Measurements from ENCODE around the gene TRABD2A. TPM values are rescaled to one million over a fixed set of nuclear protein-coding genes. Genes with fewer than 3 reads are reported as not detected.
A peak's percentile ranks its signal among the peaks of the same experiment; 100 is the strongest.

The TRABD2A gene
- total RNA-seq, 1 experiment from 2014 or later = 4.6 TPM

DNA sequence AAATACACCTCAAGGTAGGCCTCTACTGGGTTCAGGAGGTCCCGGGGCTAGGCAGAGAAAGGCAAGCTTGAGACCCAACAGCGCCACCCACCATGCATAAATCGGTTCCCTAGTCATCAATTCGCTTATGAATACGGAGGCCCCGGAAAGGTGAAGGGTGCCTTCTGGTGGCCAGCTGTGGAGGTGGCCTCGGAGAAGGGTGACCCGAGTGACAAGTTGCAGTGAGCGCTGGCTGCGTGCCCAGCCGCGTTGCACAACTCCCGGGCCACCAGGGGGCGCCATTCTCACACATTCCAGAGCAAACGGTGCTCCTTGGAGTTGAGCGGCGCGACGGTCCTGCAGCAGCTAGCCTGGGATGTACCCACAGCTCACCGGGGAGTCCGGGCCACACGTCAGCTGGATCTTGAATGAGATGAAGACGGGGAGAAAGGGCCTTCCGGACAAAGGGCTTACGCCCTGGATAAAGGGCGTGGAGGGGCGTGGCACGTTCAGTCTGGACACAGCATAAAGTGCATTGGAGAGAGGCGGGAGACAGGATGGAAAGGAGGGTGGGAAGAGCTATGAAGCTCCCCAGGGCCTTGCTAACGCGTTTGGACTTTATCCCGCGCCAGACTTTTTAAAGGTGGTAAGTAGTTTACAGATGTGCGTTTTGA is 45.0 kb upstream of the TRABD2A start:
- TSS peak; percentile 62 for BruUV-seq (replicated peaks)
- ChIA-PET POLR2A (interaction anchor here (0.5 to 9.0 kb wide), 17 partner anchors 9 to 402 kb away, joined by 3 to 163 read pairs (median 3); partner anchors contain the start of genes KCMF1, TGOLN2, TMSB10 and TRABD2A), CTCF (interaction anchor here (0.7 to 2.2 kb wide), 45 partner anchors 9 to 611 kb away, joined by 3 to 39 read pairs (median 5); partner anchors contain the start of genes SUCLG1 and TMSB10), RAD21 (ENCODE audit: low non-redundant PET in 1 of 2, low total read pairs in 2 of 2, uncharacterized antibody in 2 of 2, unreplicated experiment in 2 of 2) (interaction anchor here (0.6 to 1.7 kb wide), 11 partner anchors 17 to 296 kb away, joined by 3 to 6 read pairs (median 3); no protein-coding TSS in a partner anchor)
- ATAC-seq = peak; percentile 86
- Histone ChIP-seq H3K4me3 (replicated peaks in 1 of 2; ENCODE audit: low read depth in 1 of 2, low read length in 2 of 2) (peak overlapping the region; percentile 54 to 74), H3K27ac (ENCODE audit: low read depth, low read length) (peak overlapping the region; percentile 73), H4K20me1 (ENCODE audit: insufficient read depth) (no peaks in the 10 kb centered on the region), H3K79me2 (ENCODE audit: insufficient read depth, low read length) (no peaks in the 10 kb centered on the region), H3K4me1 (ENCODE audit: control insufficient read depth in 1 of 2, insufficient read depth in 2 of 2, low read length in 2 of 2) (peaks cover 11 to 43% of the 10 kb centered on the region in 2 experiments), H2AFZ (ENCODE audit: low read depth, low read length, poor library complexity, severe bottlenecking) (peak overlapping the region; percentile 13), H3K27me3 (ENCODE audit: insufficient read depth, low read length) (no peaks in the 10 kb centered on the region), H3K9me3 (ENCODE audit: control insufficient read depth in 1 of 2, insufficient read depth in 1 of 2, low read depth in 1 of 2, low read length in 2 of 2) (no peaks in the 10 kb centered on the region), H3K9me2 (ENCODE audit: insufficient read depth) (no peaks in the 10 kb centered on the region), H3K36me3 (ENCODE audit: control insufficient read depth in 1 of 2, insufficient read depth in 2 of 2, low read length in 2 of 2) (no peaks in the 10 kb centered on the region), H3K4me2 (ENCODE audit: low read length) (peak overlapping the region; percentile 100), H3K9ac (ENCODE audit: low read length) (peak overlapping the region; percentile 88)
- DNase-seq (ENCODE audit: low read depth, low spot score) = peak; percentile 98
- intact Hi-C loops (cut with micrococcal nuclease) = loop anchor here (1.0 to 5.0 kb wide), 5 partner anchors 44 to 431 kb away; no protein-coding TSS in a partner anchor
- TF ChIP-seq, protein P1, sequence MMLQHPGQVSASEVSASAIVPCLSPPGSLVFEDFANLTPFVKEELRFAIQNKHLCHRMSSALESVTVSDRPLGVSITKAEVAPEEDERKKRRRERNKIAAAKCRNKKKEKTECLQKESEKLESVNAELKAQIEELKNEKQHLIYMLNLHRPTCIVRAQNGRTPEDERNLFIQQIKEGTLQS (IDR thresholded peaks at IDR 0.05) = no peak
- TF ChIP-seq ELF1 (IDR thresholded peaks at IDR 0.05; ENCODE audit: borderline replicate concordance, low read depth) = no peak
- peak; percentile 73 for TF ChIP-seq YY1 (IDR thresholded peaks at IDR 0.05; ENCODE audit: extremely low read depth, insufficient replicate concordance, low read depth, low read length)
- TF ChIP-seq, protein P2, sequence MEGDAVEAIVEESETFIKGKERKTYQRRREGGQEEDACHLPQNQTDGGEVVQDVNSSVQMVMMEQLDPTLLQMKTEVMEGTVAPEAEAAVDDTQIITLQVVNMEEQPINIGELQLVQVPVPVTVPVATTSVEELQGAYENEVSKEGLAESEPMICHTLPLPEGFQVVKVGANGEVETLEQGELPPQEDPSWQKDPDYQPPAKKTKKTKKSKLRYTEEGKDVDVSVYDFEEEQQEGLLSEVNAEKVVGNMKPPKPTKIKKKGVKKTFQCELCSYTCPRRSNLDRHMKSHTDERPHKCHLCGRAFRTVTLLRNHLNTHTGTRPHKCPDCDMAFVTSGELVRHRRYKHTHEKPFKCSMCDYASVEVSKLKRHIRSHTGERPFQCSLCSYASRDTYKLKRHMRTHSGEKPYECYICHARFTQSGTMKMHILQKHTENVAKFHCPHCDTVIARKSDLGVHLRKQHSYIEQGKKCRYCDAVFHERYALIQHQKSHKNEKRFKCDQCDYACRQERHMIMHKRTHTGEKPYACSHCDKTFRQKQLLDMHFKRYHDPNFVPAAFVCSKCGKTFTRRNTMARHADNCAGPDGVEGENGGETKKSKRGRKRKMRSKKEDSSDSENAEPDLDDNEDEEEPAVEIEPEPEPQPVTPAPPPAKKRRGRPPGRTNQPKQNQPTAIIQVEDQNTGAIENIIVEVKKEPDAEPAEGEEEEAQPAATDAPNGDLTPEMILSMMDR (IDR thresholded peaks at IDR 0.05 in 2 of 3, conservative IDR thresholded peaks at IDR 0.05 in 1 of 3; ENCODE audit: borderline replicate concordance in 1 of 3, insufficient read depth in 1 of 3, low read depth in 2 of 3, low read length in 2 of 3) = peak in 2 of 3 experiments; percentile 98 to 100; a peak in 4 of 6 replicates
- no peak for TF ChIP-seq CEBPB (IDR thresholded peaks at IDR 0.05; ENCODE audit: low read depth)
- TF ChIP-seq EGR1 (IDR thresholded peaks at IDR 0.05; ENCODE audit: low read depth) = no peak
- TF ChIP-seq, protein P3, sequence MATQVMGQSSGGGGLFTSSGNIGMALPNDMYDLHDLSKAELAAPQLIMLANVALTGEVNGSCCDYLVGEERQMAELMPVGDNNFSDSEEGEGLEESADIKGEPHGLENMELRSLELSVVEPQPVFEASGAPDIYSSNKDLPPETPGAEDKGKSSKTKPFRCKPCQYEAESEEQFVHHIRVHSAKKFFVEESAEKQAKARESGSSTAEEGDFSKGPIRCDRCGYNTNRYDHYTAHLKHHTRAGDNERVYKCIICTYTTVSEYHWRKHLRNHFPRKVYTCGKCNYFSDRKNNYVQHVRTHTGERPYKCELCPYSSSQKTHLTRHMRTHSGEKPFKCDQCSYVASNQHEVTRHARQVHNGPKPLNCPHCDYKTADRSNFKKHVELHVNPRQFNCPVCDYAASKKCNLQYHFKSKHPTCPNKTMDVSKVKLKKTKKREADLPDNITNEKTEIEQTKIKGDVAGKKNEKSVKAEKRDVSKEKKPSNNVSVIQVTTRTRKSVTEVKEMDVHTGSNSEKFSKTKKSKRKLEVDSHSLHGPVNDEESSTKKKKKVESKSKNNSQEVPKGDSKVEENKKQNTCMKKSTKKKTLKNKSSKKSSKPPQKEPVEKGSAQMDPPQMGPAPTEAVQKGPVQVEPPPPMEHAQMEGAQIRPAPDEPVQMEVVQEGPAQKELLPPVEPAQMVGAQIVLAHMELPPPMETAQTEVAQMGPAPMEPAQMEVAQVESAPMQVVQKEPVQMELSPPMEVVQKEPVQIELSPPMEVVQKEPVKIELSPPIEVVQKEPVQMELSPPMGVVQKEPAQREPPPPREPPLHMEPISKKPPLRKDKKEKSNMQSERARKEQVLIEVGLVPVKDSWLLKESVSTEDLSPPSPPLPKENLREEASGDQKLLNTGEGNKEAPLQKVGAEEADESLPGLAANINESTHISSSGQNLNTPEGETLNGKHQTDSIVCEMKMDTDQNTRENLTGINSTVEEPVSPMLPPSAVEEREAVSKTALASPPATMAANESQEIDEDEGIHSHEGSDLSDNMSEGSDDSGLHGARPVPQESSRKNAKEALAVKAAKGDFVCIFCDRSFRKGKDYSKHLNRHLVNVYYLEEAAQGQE (IDR thresholded peaks at IDR 0.05; ENCODE audit: low read depth) = no peak
- no peak for TF ChIP-seq ZNF274 (IDR thresholded peaks at IDR 0.05; ENCODE audit: low read depth, low read length)
- TF ChIP-seq SP1 (IDR thresholded peaks at IDR 0.05; ENCODE audit: low read depth) = no peak
- TF ChIP-seq JUND (IDR thresholded peaks at IDR 0.05) = no peak
- no peak for TF ChIP-seq EZH2 (IDR thresholded peaks at IDR 0.05)
- TF ChIP-seq, protein P4, sequence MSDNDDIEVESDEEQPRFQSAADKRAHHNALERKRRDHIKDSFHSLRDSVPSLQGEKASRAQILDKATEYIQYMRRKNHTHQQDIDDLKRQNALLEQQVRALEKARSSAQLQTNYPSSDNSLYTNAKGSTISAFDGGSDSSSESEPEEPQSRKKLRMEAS (IDR thresholded peaks at IDR 0.05) = no peak
- TF ChIP-seq CBX3 (IDR thresholded peaks at IDR 0.05; ENCODE audit: low read depth) = no peak
- peak; percentile 23 for TF ChIP-seq POLR2A (IDR thresholded peaks at IDR 0.05; ENCODE audit: borderline replicate concordance, extremely low read depth, insufficient read depth, insufficient read length)
- no peak for TF ChIP-seq RAD21 (IDR thresholded peaks at IDR 0.05; ENCODE audit: low read depth)
- TF ChIP-seq SIN3A (IDR thresholded peaks at IDR 0.05; ENCODE audit: low read depth) = no peak
- TF ChIP-seq POLR2AphosphoS5 (IDR thresholded peaks at IDR 0.05; ENCODE audit: low read depth, low read length) = peak; percentile 70
- no peak for TF ChIP-seq SRF (IDR thresholded peaks at IDR 0.05; ENCODE audit: low read depth)
- TF ChIP-seq ZFX (IDR thresholded peaks at IDR 0.05) = 0 out of 2 replicates have a peak, but pooled peaks have one; percentile 3
- TF ChIP-seq EZH2phosphoT487 (IDR thresholded peaks at IDR 0.05; ENCODE audit: borderline replicate concordance) = no peak
- TF ChIP-seq FOSL1 (IDR thresholded peaks at IDR 0.05; ENCODE audit: low read depth) = no peak
